HepG2 (cell line): ENCODE data around the gene CHKA. TPM values are rescaled to one million over a fixed set of nuclear protein-coding genes. Genes with fewer than 3 reads are reported as not detected.

Source experiments
- CEBPG ChIP-seq: IDR thresholded peaks from 2 replicates; pipeline ENCODE4 v1.6.1; 2016
- CHD4 ChIP-seq: fragments of 200-600 bp; sonication (generic); IDR thresholded peaks from 2 replicates; pipeline ENCODE4 v1.7.0; 2017; ENCODE audit warnings: mild to moderate bottlenecking, low read length, borderline replicate concordance
- GABPB1 ChIP-seq: IDR thresholded peaks from 2 replicates; pipeline ENCODE4 v1.6.1; 2016; ENCODE audit warnings: mild to moderate bottlenecking, missing genetic modification reagents, moderate library complexity, missing compliant biosample characterization
- IRX3 ChIP-seq: sonication (generic); formaldehyde crosslinking; IDR thresholded peaks from 2 replicates; pipeline ENCODE4 v1.8.1; 2023; ENCODE audit warnings: mild to moderate bottlenecking, low read depth, missing genetic modification reagents, borderline replicate concordance
- MAFF ChIP-seq: IDR thresholded peaks from 2 replicates; pipeline ENCODE4 v1.6.1; 2011; ENCODE audit warnings: low read depth, low read length, improper control_type of control experiment
- MYNN ChIP-seq: sonication (generic); formaldehyde crosslinking; IDR thresholded peaks from 2 replicates; pipeline ENCODE4 v1.4.0; 2020; ENCODE audit warnings: mild to moderate bottlenecking, low read depth, missing genetic modification reagents
- PCBP1 ChIP-seq: fragments of 200-400 bp; formaldehyde crosslinking; IDR thresholded peaks from 2 replicates; pipeline ENCODE4 v1.6.1; 2017; ENCODE audit warnings: mild to moderate bottlenecking, low read depth, low read length, borderline replicate concordance
- PITX1 ChIP-seq: sonication (generic); formaldehyde crosslinking; IDR thresholded peaks from 2 replicates; pipeline ENCODE4 v1.5.1; 2020; ENCODE audit warnings: mild to moderate bottlenecking, missing genetic modification reagents
- SAP130 ChIP-seq: IDR thresholded peaks from 2 replicates; pipeline ENCODE4 v1.6.1; 2016; ENCODE audit warnings: low read depth
- SIN3A ChIP-seq: IDR thresholded peaks from 2 replicates; pipeline ENCODE4 v1.6.1; 2011; ENCODE audit warnings: low read depth, mild to moderate bottlenecking, control low read depth, low read length, borderline replicate concordance
- SRSF4 ChIP-seq: fragments of 200-400 bp; formaldehyde crosslinking; IDR thresholded peaks from one replicate; pipeline ENCODE4 v1.6.1; 2018; ENCODE audit warnings: mild to moderate bottlenecking, low read depth, low read length, moderate library complexity; ENCODE audit not compliant: poor library complexity, severe bottlenecking
- YEATS4 ChIP-seq: sonication (generic); formaldehyde crosslinking; IDR thresholded peaks from 2 replicates; pipeline ENCODE4 v1.4.0; 2020; ENCODE audit warnings: missing genetic modification reagents, borderline replicate concordance
- ZMYM3 ChIP-seq: sonication (generic); formaldehyde crosslinking; IDR thresholded peaks from 2 replicates; pipeline ENCODE4 v1.5.1; 2020; ENCODE audit warnings: mild to moderate bottlenecking, missing genetic modification reagents
- ZNF24 ChIP-seq: fragments of 450-650 bp; IDR thresholded peaks from 2 replicates; pipeline ENCODE4 v1.6.1; 2017; ENCODE audit warnings: antibody characterized with exemption, mild to moderate bottlenecking
- ZNF567 ChIP-seq: sonication (generic); formaldehyde crosslinking; IDR thresholded peaks from 2 replicates; pipeline ENCODE4 v1.8.1; 2023; ENCODE audit warnings: mild to moderate bottlenecking, missing genetic modification reagents, borderline replicate concordance
- polyA plus RNA-seq, 8 experiments: library from polyadenylated mRNA; depleted of rRNA in 3 of 8; stranded (reverse) in 7 of 8; unstranded in 1 of 8; fragments of >200 nt; fragmentation: Illumina TruSeq in 4 of 8; extraction: Trizol in 4 of 8; gene quantifications; 2 replicates each; pipeline versions ENCODE4 v1.2.1 to v1.2.3, GENCODE V29; 2011 to 2016; ENCODE audit warnings: low read depth in 4 of 8, missing spikeins in 1 of 8, mixed read lengths in 1 of 8; ENCODE audit not compliant: insufficient read depth in 1 of 8
- total RNA-seq, 5 experiments: library from RNA; depleted of rRNA; stranded (reverse); fragments of >200 nt; fragmentation: Illumina TruSeq; extraction: Trizol; gene quantifications; 2 replicates each; pipeline ENCODE4 v1.2.3, GENCODE V29; 2016; ENCODE audit warnings: low read depth in 1 of 5
- TF ChIP-seq, protein P1 (sequence below): sonication (generic); formaldehyde crosslinking; IDR thresholded peaks from 2 replicates; pipeline ENCODE4 v1.4.0; 2020; ENCODE audit warnings: missing genetic modification reagents
- TF ChIP-seq, protein P2 (sequence below): sonication (generic); formaldehyde crosslinking; conservative IDR thresholded peaks from 2 replicates; pipeline ENCODE4 v1.4.0; 2020; ENCODE audit warnings: missing genetic modification reagents
- TF ChIP-seq, protein P3 (sequence below): IDR thresholded peaks from 2 replicates; pipeline ENCODE4 v1.6.1; 2016; ENCODE audit warnings: missing compliant biosample characterization, missing genetic modification reagents, borderline replicate concordance
- TF ChIP-seq, protein P4 (sequence below): sonication (generic); formaldehyde crosslinking; IDR thresholded peaks from 2 replicates; pipeline ENCODE4 v1.4.0; 2020; ENCODE audit warnings: low read depth, missing genetic modification reagents

The CHKA gene
- total and polyA plus RNA-seq, 2 of the 13 experiments (the other 11 are each of a cell fraction or from before 2014, with no cell fraction given) = 71.6 to 92.7 TPM

DNA sequence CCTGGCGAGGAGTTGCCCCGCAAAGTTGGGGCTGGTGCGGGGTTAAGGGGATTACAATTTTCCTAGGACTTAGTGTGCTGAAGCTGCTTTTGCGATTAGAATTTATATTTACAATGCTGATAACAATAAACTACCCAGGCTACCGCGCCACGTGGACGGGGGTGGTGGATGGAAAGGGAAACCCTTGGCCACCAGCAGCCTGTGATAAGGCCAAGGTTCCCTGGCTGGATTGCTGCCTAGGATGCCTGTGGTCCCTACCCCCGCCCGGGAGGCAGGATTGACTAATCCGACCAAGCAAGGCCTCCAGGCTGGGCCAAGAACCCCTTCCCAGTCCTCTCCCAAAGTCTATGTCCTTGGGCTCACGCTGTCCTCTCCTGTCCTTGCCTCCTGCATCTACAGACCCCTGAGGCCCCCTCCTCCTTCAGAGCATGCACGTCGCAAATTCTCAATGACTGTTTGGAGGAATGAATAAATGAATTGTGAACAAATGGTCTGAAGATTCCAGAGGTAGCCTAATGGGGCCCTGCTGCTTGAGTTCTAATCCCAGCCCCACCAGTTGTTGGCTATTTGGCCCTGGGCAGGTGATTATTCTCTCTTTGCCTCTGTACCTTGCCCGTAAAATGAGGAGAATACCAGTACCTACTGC, 7.6 kb upstream of the CHKA start (continued):
- TF ChIP-seq ZNF567 (CRISPR knock-in tag) (0 out of 2 replicates have a peak, but pooled peaks have one; percentile 27), SRSF4 (no peak), SAP130 (CRISPR knock-in tag) (peak; percentile 57), PCBP1 (no peak), ZNF24 (peak; percentile 58; the same call in 1 of the 2 replicates), IRX3 (CRISPR knock-in tag) (0 out of 2 replicates have a peak, but pooled peaks have one; percentile 49), CHD4 (no peak; the same call in 1 of the 2 replicates), SIN3A (peak; percentile 58; the same call in 1 of the 2 replicates), ZMYM3 (no peak), YEATS4 (CRISPR knock-in tag) (peak; percentile 52; the same call in 1 of the 2 replicates), PITX1 (CRISPR knock-in tag) (peak; percentile 17; the same call in 1 of the 2 replicates), CEBPG (CRISPR knock-in tag) (peak; percentile 45; the same call in 1 of the 2 replicates), MAFF (no peak), GABPB1 (CRISPR knock-in tag) (no peak; the same call in 1 of the 2 replicates), MYNN (CRISPR knock-in tag) (peak; percentile 4; the same call in 1 of the 2 replicates)
- TF ChIP-seq, protein P1, sequence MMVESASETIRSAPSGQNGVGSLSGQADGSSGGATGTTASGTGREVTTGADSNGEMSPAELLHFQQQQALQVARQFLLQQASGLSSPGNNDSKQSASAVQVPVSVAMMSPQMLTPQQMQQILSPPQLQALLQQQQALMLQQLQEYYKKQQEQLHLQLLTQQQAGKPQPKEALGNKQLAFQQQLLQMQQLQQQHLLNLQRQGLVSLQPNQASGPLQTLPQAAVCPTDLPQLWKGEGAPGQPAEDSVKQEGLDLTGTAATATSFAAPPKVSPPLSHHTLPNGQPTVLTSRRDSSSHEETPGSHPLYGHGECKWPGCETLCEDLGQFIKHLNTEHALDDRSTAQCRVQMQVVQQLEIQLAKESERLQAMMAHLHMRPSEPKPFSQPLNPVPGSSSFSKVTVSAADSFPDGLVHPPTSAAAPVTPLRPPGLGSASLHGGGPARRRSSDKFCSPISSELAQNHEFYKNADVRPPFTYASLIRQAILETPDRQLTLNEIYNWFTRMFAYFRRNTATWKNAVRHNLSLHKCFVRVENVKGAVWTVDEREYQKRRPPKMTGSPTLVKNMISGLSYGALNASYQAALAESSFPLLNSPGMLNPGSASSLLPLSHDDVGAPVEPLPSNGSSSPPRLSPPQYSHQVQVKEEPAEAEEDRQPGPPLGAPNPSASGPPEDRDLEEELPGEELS (CRISPR knock-in tag) = no peak; the same call in 1 of the 2 replicates
- TF ChIP-seq, protein P2, sequence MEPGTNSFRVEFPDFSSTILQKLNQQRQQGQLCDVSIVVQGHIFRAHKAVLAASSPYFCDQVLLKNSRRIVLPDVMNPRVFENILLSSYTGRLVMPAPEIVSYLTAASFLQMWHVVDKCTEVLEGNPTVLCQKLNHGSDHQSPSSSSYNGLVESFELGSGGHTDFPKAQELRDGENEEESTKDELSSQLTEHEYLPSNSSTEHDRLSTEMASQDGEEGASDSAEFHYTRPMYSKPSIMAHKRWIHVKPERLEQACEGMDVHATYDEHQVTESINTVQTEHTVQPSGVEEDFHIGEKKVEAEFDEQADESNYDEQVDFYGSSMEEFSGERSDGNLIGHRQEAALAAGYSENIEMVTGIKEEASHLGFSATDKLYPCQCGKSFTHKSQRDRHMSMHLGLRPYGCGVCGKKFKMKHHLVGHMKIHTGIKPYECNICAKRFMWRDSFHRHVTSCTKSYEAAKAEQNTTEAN (CRISPR knock-in tag) = no peak
- TF ChIP-seq, protein P3, sequence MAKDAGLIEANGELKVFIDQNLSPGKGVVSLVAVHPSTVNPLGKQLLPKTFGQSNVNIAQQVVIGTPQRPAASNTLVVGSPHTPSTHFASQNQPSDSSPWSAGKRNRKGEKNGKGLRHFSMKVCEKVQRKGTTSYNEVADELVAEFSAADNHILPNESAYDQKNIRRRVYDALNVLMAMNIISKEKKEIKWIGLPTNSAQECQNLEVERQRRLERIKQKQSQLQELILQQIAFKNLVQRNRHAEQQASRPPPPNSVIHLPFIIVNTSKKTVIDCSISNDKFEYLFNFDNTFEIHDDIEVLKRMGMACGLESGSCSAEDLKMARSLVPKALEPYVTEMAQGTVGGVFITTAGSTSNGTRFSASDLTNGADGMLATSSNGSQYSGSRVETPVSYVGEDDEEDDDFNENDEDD (CRISPR knock-in tag) = no peak; the same call in 1 of the 2 replicates
- TF ChIP-seq, protein P4, sequence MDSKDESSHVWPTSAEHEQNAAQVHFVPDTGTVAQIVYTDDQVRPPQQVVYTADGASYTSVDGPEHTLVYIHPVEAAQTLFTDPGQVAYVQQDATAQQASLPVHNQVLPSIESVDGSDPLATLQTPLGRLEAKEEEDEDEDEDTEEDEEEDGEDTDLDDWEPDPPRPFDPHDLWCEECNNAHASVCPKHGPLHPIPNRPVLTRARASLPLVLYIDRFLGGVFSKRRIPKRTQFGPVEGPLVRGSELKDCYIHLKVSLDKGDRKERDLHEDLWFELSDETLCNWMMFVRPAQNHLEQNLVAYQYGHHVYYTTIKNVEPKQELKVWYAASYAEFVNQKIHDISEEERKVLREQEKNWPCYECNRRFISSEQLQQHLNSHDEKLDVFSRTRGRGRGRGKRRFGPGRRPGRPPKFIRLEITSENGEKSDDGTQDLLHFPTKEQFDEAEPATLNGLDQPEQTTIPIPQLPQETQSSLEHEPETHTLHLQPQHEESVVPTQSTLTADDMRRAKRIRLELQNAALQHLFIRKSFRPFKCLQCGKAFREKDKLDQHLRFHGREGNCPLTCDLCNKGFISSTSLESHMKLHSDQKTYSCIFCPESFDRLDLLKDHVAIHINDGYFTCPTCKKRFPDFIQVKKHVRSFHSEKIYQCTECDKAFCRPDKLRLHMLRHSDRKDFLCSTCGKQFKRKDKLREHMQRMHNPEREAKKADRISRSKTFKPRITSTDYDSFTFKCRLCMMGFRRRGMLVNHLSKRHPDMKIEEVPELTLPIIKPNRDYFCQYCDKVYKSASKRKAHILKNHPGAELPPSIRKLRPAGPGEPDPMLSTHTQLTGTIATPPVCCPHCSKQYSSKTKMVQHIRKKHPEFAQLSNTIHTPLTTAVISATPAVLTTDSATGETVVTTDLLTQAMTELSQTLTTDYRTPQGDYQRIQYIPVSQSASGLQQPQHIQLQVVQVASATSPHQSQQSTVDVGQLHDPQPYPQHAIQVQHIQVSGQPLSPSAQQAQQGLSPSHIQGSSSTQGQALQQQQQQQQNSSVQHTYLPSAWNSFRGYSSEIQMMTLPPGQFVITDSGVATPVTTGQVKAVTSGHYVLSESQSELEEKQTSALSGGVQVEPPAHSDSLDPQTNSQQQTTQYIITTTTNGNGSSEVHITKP (CRISPR knock-in tag) = peak; percentile 80
